Fibroblast of villous mesenchyme (primary cell): ENCODE results near the gene COL7A1. TPM values are rescaled to one million over a fixed set of nuclear protein-coding genes. Genes with fewer than 3 reads are reported as not detected.
"Not testable (repeated sequence)": the region's sequence is repeated elsewhere in the genome, so short reads cannot be mapped to it uniquely, and the experiment has no call there.

ENCODE experiments used
- DNase-seq: peaks from one replicate; pipeline ENCODE4 v3.0.0-alpha.2; 2010; ENCODE audit warnings: low read depth
- H3K4me3 ChIP-seq: 2 replicates; pipeline ENCODE4 v1.5.1; 2011; ENCODE audit warnings: low read depth, mild to moderate bottlenecking, low read length
- CTCF ChIP-seq: IDR thresholded peaks from 2 replicates; pipeline ENCODE4 v1.5.1; 2012; ENCODE audit warnings: low read depth, mild to moderate bottlenecking, low read length; ENCODE audit not compliant: insufficient read depth
- total RNA-seq: library from RNA; depleted of rRNA; stranded (reverse); fragments of >200 nt; gene quantifications from 2 replicates; pipeline ENCODE4 v1.2.3, GENCODE V29; 2012

Gene COL7A1
- total RNA-seq, 1 donor, result 79.0 TPM

- DNase-seq, result no peak
- H3K4me3 ChIP-seq, result no peak overlapping the region
- TF ChIP-seq CTCF, result no peak
Observed at GRCh38 chr3:48553886-48554845, 41.0 kb downstream of the COL7A1 start.

GRCh38 chr3:48553361-48553760 lies 41.8 kb downstream of the COL7A1 start:
- DNase-seq, result no peak
- no peak for TF ChIP-seq CTCF
- H3K4me3 ChIP-seq, result no peak overlapping the region

GRCh38 chr3:48552111-48552951 lies 42.8 kb downstream of the COL7A1 start:
- no peak overlapping the region for H3K4me3 ChIP-seq
- no peak for DNase-seq
- no peak for TF ChIP-seq CTCF

GRCh38 chr3:48551651-48552050 lies 43.5 kb downstream of the COL7A1 start:
- not testable (repeated sequence) for DNase-seq

GRCh38 chr3:48548729-48549705 lies 46.1 kb downstream of the COL7A1 start:
- no peak overlapping the region for H3K4me3 ChIP-seq
- DNase-seq, result peak; percentile 72
- TF ChIP-seq CTCF, result peak; percentile 96

More at GRCh38 chr3:48551651-48552050, 43.5 kb downstream of the COL7A1 start:
- not testable (repeated sequence) for H3K4me3 ChIP-seq

GRCh38 chr3:48548126-48548525 lies 47.0 kb downstream of the COL7A1 start:
- H3K4me3 ChIP-seq, result no peak overlapping the region
- DNase-seq, result no peak
- no peak for TF ChIP-seq CTCF
